ENCODE measurements around the gene ZSCAN4. TPM values are rescaled to one million over a fixed set of nuclear protein-coding genes. Genes with fewer than 3 reads are reported as not detected.

The ZSCAN4 gene
- total RNA-seq, 1 donor from 2014 or later = 1.2 TPM

DNA sequence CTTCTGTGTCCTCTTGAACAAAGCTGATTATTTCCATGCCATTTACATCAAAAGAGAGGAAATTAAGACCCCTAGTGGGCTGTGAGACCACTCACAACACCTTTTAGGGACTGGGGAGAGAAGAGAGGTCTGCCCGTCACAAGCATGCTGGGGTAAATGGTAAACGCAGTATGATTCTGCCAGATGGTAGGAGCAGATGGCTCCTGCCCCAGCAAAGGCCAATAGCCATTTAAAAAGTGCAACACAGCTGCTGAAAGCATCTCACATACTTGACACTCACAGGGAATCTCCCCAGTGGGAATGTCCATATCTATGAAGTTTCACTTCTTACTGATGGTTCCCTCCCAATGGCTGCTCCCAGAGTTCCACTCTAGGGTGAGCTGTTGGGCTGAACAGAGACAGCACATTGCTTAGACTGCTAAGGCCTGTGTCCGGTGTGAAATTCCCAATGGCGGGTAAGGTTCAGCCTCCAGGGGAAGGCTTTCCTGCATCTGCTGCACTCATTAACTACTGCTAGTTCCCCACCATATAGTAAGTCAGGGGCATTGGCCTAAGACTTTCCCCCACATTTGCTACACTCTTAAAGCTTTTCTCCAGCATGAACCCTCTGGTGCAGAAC, 51.3 kb downstream of the ZSCAN4 start:
- Mint-ChIP-seq H3K9me3 (ENCODE audit: unreplicated experiment) (peaks cover 19% of the 10 kb centered on the region), H3K4me1 (ENCODE audit: low read depth, unreplicated experiment) (no peaks in the 10 kb centered on the region), H3K4me3 (ENCODE audit: unreplicated experiment) (no peak overlapping the region), H3K27ac (ENCODE audit: unreplicated experiment) (no peak overlapping the region), H3K27me3 (ENCODE audit: low read depth, unreplicated experiment) (no peaks in the 10 kb centered on the region), H3K36me3 (ENCODE audit: low read depth, unreplicated experiment) (peaks cover 59% of the 10 kb centered on the region)
- H2AFZ ChIP-seq (ENCODE audit: low read depth, low read length) = no peak overlapping the region
- DNase-seq (ENCODE audit: low read depth) (no peak), FAIRE-seq (no peak)
- TF ChIP-seq, protein P1, sequence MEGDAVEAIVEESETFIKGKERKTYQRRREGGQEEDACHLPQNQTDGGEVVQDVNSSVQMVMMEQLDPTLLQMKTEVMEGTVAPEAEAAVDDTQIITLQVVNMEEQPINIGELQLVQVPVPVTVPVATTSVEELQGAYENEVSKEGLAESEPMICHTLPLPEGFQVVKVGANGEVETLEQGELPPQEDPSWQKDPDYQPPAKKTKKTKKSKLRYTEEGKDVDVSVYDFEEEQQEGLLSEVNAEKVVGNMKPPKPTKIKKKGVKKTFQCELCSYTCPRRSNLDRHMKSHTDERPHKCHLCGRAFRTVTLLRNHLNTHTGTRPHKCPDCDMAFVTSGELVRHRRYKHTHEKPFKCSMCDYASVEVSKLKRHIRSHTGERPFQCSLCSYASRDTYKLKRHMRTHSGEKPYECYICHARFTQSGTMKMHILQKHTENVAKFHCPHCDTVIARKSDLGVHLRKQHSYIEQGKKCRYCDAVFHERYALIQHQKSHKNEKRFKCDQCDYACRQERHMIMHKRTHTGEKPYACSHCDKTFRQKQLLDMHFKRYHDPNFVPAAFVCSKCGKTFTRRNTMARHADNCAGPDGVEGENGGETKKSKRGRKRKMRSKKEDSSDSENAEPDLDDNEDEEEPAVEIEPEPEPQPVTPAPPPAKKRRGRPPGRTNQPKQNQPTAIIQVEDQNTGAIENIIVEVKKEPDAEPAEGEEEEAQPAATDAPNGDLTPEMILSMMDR (IDR thresholded peaks at IDR 0.05; ENCODE audit: insufficient read depth, low read depth, low read length) = no peak
- TF ChIP-seq EZH2 (IDR thresholded peaks at IDR 0.05; ENCODE audit: insufficient read depth, low read length) = no peak
- H3K27me3 ChIP-seq (ENCODE audit: insufficient read depth, low read length) = no peaks in the 10 kb centered on the region
- H3K4me2 ChIP-seq (ENCODE audit: low read length) = no peak overlapping the region
- H3K79me2 ChIP-seq (ENCODE audit: insufficient read depth, low read length) = peaks cover 3% of the 10 kb centered on the region
- no peak overlapping the region for H3K4me3 ChIP-seq (ENCODE audit: insufficient read depth, low read depth, low read length)
- no peaks in the 10 kb centered on the region for H4K20me1 ChIP-seq (ENCODE audit: insufficient read depth, low read length)
- H3K9ac ChIP-seq (ENCODE audit: low read length) = no peak overlapping the region
- no peak overlapping the region for H3K27ac ChIP-seq (ENCODE audit: low read depth, low read length)
- H3K9me3 ChIP-seq (ENCODE audit: insufficient read depth, low read depth, low read length) = peaks cover 42% of the 10 kb centered on the region
- no peaks in the 10 kb centered on the region for H3K4me1 ChIP-seq (ENCODE audit: insufficient read depth, low read length)
- peaks cover 30% of the 10 kb centered on the region for H3K36me3 ChIP-seq (ENCODE audit: insufficient read depth, low read length)

DNA sequence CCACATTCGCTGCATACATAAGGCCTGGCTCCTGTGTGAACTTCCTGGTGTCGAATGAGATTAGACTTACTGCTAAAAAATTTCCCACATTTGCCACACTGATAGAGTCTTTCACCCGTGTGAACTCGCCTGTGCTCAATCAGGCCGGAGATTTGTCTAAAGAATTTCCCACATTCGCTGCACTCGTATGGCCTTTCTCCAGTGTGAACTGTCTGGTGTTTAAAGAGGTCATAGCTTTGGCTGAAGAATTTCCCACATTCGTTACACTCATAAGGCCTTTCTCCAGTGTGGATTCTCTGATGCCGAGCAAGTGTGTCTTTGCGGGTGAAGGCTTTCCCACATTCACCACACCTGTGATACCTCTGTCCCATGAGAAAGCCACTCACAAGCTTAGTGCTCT, 52.1 kb downstream of the ZSCAN4 start:
- Histone ChIP-seq H3K79me2 (ENCODE audit: insufficient read depth, low read length) (peaks cover 3% of the 10 kb centered on the region), H3K4me3 (ENCODE audit: insufficient read depth, low read depth, low read length) (no peak overlapping the region), H3K4me1 (ENCODE audit: insufficient read depth, low read length) (no peaks in the 10 kb centered on the region), H3K4me2 (ENCODE audit: low read length) (no peak overlapping the region), H2AFZ (ENCODE audit: low read depth, low read length) (no peak overlapping the region), H4K20me1 (ENCODE audit: insufficient read depth, low read length) (no peaks in the 10 kb centered on the region), H3K27me3 (ENCODE audit: insufficient read depth, low read length) (no peaks in the 10 kb centered on the region), H3K27ac (ENCODE audit: low read depth, low read length) (no peak overlapping the region), H3K9me3 (ENCODE audit: insufficient read depth, low read depth, low read length) (peaks cover 42% of the 10 kb centered on the region), H3K9ac (ENCODE audit: low read length) (no peak overlapping the region), H3K36me3 (ENCODE audit: insufficient read depth, low read length) (peaks cover 30% of the 10 kb centered on the region)
- DNase-seq (ENCODE audit: low read depth) (no peak), FAIRE-seq (no peak)
- peaks cover 59% of the 10 kb centered on the region for H3K36me3 Mint-ChIP-seq (ENCODE audit: low read depth, unreplicated experiment)
- TF ChIP-seq, protein P1 (IDR thresholded peaks at IDR 0.05; ENCODE audit: insufficient read depth, low read depth, low read length) = no peak
- no peak for TF ChIP-seq EZH2 (IDR thresholded peaks at IDR 0.05; ENCODE audit: insufficient read depth, low read length)
- H3K4me3 Mint-ChIP-seq (ENCODE audit: unreplicated experiment) = no peak overlapping the region
- peaks cover 19% of the 10 kb centered on the region for H3K9me3 Mint-ChIP-seq (ENCODE audit: unreplicated experiment)
- no peaks in the 10 kb centered on the region for H3K4me1 Mint-ChIP-seq (ENCODE audit: low read depth, unreplicated experiment)
- H3K27ac Mint-ChIP-seq (ENCODE audit: unreplicated experiment) = no peak overlapping the region
- no peaks in the 10 kb centered on the region for H3K27me3 Mint-ChIP-seq (ENCODE audit: low read depth, unreplicated experiment)

Other genes with a start within 250 kb of the ZSCAN4 start
- gene ZNF749, start 233.6 kb upstream of the ZSCAN4 start, total RNA-seq = 14.1 and 16.2 TPM in 2 replicates
- gene VN1R1, start 211.8 kb upstream of the ZSCAN4 start, total RNA-seq = 1.5 and 1.7 TPM in 2 replicates
- 13.8 and 14.5 TPM in 2 replicates for gene ZNF772, start 191.4 kb upstream of the ZSCAN4 start, total RNA-seq
- gene ZNF419, start 181.2 kb upstream of the ZSCAN4 start, total RNA-seq = 13.1 and 14.1 TPM in 2 replicates
- 11.4 and 13.3 TPM in 2 replicates for gene ZNF773, start 169.0 kb upstream of the ZSCAN4 start, total RNA-seq
- 6.7 and 7.3 TPM in 2 replicates for gene ZNF549, start 141.6 kb upstream of the ZSCAN4 start, total RNA-seq
- gene ZNF550, start 109.1 kb upstream of the ZSCAN4 start, total RNA-seq = 13.4 and 13.5 TPM in 2 replicates
- 9.3 and 9.7 TPM in 2 replicates for gene ZNF416, start 90.0 kb upstream of the ZSCAN4 start, total RNA-seq
- gene ZIK1, start 84.8 kb upstream of the ZSCAN4 start, total RNA-seq = 8.7 and 8.9 TPM in 2 replicates
- 3.5 and 4.7 TPM in 2 replicates for gene ZNF530, start 69.0 kb upstream of the ZSCAN4 start, total RNA-seq
- 30.5 and 32.3 TPM in 2 replicates for gene ZNF134, start 54.7 kb upstream of the ZSCAN4 start, total RNA-seq
- gene ZNF211, start 35.8 kb upstream of the ZSCAN4 start, total RNA-seq = 18.2 and 21.9 TPM in 2 replicates
- 6.1 and 6.5 TPM in 2 replicates for gene ZNF551, start 13.0 kb downstream of the ZSCAN4 start, total RNA-seq
- 12.7 and 13.1 TPM in 2 replicates for gene ZNF154, start 40.3 kb downstream of the ZSCAN4 start, total RNA-seq
- 8.0 and 8.2 TPM in 2 replicates for gene ZNF671, start 58.7 kb downstream of the ZSCAN4 start, total RNA-seq
- 17.4 and 17.5 TPM in 2 replicates for gene ZNF776, start 77.9 kb downstream of the ZSCAN4 start, total RNA-seq
- 8.8 and 11.5 TPM in 2 replicates for gene ZNF586, start 100.7 kb downstream of the ZSCAN4 start, total RNA-seq
- gene ZNF552, start 146.0 kb downstream of the ZSCAN4 start, total RNA-seq = 7.2 and 9.6 TPM in 2 replicates
- 15.2 and 17.9 TPM in 2 replicates for gene ZNF587B, start 161.4 kb downstream of the ZSCAN4 start, total RNA-seq
- 36.7 and 37.4 TPM in 2 replicates for gene ZNF587, start 180.9 kb downstream of the ZSCAN4 start, total RNA-seq
- 31.6 and 34.7 TPM in 2 replicates for gene ZNF814, start 220.1 kb downstream of the ZSCAN4 start, total RNA-seq
- 16.2 and 17.2 TPM in 2 replicates for gene ZNF417, start 247.7 kb downstream of the ZSCAN4 start, total RNA-seq